Testis (tissue), 2 donors: Measurements from ENCODE around the gene TRIM27.

Experiments used
- POLR2A ChIP-seq: fragments of 450-650 bp; IDR thresholded peaks from one replicate; pipeline ENCODE4 v1.6.1; 2017; ENCODE audit warnings: antibody characterized with exemption, mild to moderate bottlenecking, moderate library complexity
- TF ChIP-seq, protein P1 (sequence below), 3 experiments: fragments of 450-650 bp in 2 of 3; fragments of 200-600 bp in 1 of 3; sonication (generic) in 1 of 3; IDR thresholded peaks; one replicate each; pipeline ENCODE4 v1.5.1; 2016 to 2019; ENCODE audit warnings: antibody characterized with exemption in 3 of 3, mild to moderate bottlenecking in 2 of 3, moderate library complexity in 1 of 3

GRCh38 chr6:28933069-28933468, 9.3 kb upstream of the TRIM27 start:
- TF ChIP-seq, protein P1, sequence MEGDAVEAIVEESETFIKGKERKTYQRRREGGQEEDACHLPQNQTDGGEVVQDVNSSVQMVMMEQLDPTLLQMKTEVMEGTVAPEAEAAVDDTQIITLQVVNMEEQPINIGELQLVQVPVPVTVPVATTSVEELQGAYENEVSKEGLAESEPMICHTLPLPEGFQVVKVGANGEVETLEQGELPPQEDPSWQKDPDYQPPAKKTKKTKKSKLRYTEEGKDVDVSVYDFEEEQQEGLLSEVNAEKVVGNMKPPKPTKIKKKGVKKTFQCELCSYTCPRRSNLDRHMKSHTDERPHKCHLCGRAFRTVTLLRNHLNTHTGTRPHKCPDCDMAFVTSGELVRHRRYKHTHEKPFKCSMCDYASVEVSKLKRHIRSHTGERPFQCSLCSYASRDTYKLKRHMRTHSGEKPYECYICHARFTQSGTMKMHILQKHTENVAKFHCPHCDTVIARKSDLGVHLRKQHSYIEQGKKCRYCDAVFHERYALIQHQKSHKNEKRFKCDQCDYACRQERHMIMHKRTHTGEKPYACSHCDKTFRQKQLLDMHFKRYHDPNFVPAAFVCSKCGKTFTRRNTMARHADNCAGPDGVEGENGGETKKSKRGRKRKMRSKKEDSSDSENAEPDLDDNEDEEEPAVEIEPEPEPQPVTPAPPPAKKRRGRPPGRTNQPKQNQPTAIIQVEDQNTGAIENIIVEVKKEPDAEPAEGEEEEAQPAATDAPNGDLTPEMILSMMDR (IDR thresholded peaks at IDR 0.05): no peak
- no peak for TF ChIP-seq POLR2A
